ENCODE results near the gene PRPF39. TPM values are rescaled to one million over a fixed set of nuclear protein-coding genes. Genes with fewer than 3 reads are reported as not detected.

Gene PRPF39
- polyA plus RNA-seq, 3 donors = 3.3 to 26.1 (median 5.4) TPM

DNA sequence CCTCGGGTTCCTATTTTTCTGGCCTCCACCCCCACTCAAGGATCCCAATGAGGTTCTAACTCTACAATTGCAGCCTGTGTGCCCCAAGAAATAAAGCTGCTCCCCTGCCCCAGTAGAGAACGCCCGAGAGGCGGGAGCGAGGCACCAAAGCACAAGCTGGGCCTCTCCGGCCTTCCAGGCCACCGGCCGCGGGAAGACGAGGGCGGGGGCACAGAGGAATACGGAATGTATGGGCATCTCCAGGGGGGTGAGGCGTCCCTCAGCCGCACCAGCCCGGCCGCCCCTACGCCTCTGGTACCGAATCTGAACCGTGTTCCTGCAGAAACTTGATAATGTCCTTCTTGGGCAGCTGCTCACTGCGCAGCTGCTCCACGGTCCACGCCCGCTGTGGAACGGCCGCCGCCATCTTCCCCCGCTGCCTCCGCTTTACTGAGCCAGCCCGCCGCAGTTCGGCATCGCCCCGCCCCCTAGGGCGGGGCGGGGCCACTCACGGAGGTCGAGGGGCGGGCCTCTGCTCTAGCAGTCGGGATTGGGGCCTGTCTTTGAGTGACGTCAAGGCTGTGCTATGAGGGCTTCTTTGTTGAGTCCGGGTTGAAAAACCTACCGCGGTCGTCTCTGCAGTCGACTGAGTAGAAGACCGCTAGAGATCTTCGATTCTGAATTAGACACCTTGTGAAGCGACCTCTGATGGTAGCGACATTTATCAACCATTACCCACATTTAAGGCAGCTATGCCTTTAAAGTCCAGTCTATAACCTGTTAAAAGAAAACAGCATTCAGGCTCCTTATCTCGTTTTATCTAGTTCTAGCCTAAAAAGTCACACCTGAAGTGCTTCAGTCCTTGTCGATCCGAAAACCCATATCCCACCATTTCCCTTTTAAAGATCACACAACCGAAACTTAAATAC lies 50.4 kb downstream of the PRPF39 start, which contains the start of gene FKBP3:
Gene FKBP3, minus strand, starts transcription at position 431 of the 908 bp plus-strand sequence. Its CDS starts 25 bp downstream, at position 406.
- Histone ChIP-seq H3K4me3 (replicated peaks in 1 of 3; ENCODE audit: low read depth in 2 of 3, low read length in 3 of 3) (peak within 1 kb of the TSS; percentile 59 to 99 (median 91)), H3K4me2 (replicated peaks; ENCODE audit: extremely low read depth, low read length, poor library complexity, severe bottlenecking) (peak within 1 kb of the TSS; percentile 88), H3K79me2 (ENCODE audit: insufficient read depth, low read length) (peaks cover 68% of the 10 kb centered on the region), H3K9me3 (replicated peaks in 1 of 2; ENCODE audit: control insufficient read depth in 1 of 2, insufficient read depth in 1 of 2, low read length in 2 of 2) (no peaks in the 10 kb centered on the region), H4K20me1 (ENCODE audit: insufficient read depth, low read length) (no peaks in the 10 kb centered on the region), H3K4me1 (ENCODE audit: control insufficient read depth in 1 of 2, insufficient read depth in 2 of 2, low read length in 2 of 2) (peaks cover 19 to 28% of the 10 kb centered on the region in 2 donors), H3K27me3 (ENCODE audit: control insufficient read depth in 2 of 2, insufficient read depth in 2 of 2, low read length in 2 of 2) (no peaks in the 10 kb centered on the region), H2AFZ (ENCODE audit: insufficient read depth, low read depth, low read length, poor library complexity, severe bottlenecking) (peak within 1 kb of the TSS; percentile 99), H3K27ac (ENCODE audit: low read depth in 1 of 2, low read length in 2 of 2) (peak within 1 kb of the TSS; percentile 73 to 87), H3K36me3 (replicated peaks in 1 of 2; ENCODE audit: control insufficient read depth in 1 of 2, insufficient read depth in 2 of 2, low read length in 2 of 2) (peaks cover 2 to 6% of the 10 kb centered on the region in 2 donors), H3K9ac (ENCODE audit: insufficient read depth, low read length, poor library complexity, severe bottlenecking) (peak within 1 kb of the TSS; percentile 82)
- H3K4me1 Mint-ChIP-seq = peaks cover 30% of the 10 kb centered on the region
- intact Hi-C loops (cut with micrococcal nuclease) = loop anchor here (2.0 to 5.0 kb wide), 4 partner anchors 52 to 237 kb away; partner anchors contain the start of genes MIS18BP1 (in 2 of the 2), PRPF39 (in 1 of the 2) and TOGARAM1 (in 1 of the 2)
- peaks cover 0 to 3% of the 10 kb centered on the region in 2 donors for H3K36me3 Mint-ChIP-seq
- TF ChIP-seq, protein P1, sequence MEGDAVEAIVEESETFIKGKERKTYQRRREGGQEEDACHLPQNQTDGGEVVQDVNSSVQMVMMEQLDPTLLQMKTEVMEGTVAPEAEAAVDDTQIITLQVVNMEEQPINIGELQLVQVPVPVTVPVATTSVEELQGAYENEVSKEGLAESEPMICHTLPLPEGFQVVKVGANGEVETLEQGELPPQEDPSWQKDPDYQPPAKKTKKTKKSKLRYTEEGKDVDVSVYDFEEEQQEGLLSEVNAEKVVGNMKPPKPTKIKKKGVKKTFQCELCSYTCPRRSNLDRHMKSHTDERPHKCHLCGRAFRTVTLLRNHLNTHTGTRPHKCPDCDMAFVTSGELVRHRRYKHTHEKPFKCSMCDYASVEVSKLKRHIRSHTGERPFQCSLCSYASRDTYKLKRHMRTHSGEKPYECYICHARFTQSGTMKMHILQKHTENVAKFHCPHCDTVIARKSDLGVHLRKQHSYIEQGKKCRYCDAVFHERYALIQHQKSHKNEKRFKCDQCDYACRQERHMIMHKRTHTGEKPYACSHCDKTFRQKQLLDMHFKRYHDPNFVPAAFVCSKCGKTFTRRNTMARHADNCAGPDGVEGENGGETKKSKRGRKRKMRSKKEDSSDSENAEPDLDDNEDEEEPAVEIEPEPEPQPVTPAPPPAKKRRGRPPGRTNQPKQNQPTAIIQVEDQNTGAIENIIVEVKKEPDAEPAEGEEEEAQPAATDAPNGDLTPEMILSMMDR (IDR thresholded peaks at IDR 0.05) = no peak
- DNase-seq = peak; percentile 96 to 98 (median 97)
- peak within 1 kb of the TSS; percentile 98 to 99 for H3K4me3 Mint-ChIP-seq
- WGBS (ENCODE audit: insufficient coverage) = under 1% methylated on average over 52 of the region's 53 CpGs
- H3K27ac Mint-ChIP-seq = peak within 1 kb of the TSS; percentile 95 to 98 (median 97)
- H3K9me3 Mint-ChIP-seq = peaks cover 0 to 2% (median 0%) of the 10 kb centered on the region in 7 donors
- H3K27me3 Mint-ChIP-seq (ENCODE audit: low read depth in 3 of 3) = no peaks in the 10 kb centered on the region

DNA sequence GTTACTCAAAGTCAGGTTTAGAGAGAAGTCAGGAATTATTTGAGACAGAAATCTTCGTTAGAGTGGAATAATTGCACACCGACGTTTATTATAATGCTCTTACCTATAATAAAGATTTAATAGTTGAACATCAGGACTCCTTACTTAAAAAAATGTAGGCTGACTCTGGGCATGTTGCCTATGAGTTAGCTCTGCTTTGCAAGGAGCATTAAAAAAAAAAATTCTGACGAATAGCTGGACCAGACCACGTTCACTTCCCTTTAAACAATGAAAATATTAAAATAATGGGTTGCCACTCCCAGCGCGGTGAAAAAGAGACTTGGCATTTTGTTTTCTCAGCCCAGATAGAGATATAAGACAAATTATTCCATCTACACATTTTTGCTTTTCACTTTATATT lies 51.2 kb downstream of the PRPF39 start:
- intact Hi-C loops (cut with micrococcal nuclease) = loop anchor here (2.0 to 5.0 kb wide), 4 partner anchors 53 to 173 kb away; partner anchors contain the start of genes MIS18BP1 (in 2 of the 2), TOGARAM1 (in 2 of the 2), KLHL28 (in 1 of the 2) and PRPF39 (in 1 of the 2)
- no CpG with 5 or more reads among the region's 7 CpGs for WGBS (ENCODE audit: insufficient coverage)
- H3K79me2 ChIP-seq (ENCODE audit: insufficient read depth, low read length) = peaks cover 77% of the 10 kb centered on the region
- no peaks in the 10 kb centered on the region for H3K9me3 ChIP-seq (replicated peaks in 1 of 2; ENCODE audit: control insufficient read depth in 1 of 2, insufficient read depth in 1 of 2, low read length in 2 of 2)
- H3K27me3 Mint-ChIP-seq (ENCODE audit: low read depth in 3 of 3) = no peaks in the 10 kb centered on the region
- H3K4me3 Mint-ChIP-seq = peak overlapping the region; percentile 98 to 99
- peak overlapping the region; percentile 59 to 99 (median 91) for H3K4me3 ChIP-seq (replicated peaks in 1 of 3; ENCODE audit: low read depth in 2 of 3, low read length in 3 of 3)
- H3K9ac ChIP-seq (ENCODE audit: insufficient read depth, low read length, poor library complexity, severe bottlenecking) = peak overlapping the region; percentile 82
- no peaks in the 10 kb centered on the region for H3K36me3 ChIP-seq (replicated peaks in 1 of 2; ENCODE audit: control insufficient read depth in 1 of 2, insufficient read depth in 2 of 2, low read length in 2 of 2)
- H3K9me3 Mint-ChIP-seq = peaks cover 0 to 2% (median 0%) of the 10 kb centered on the region in 7 donors
- H3K27ac ChIP-seq (ENCODE audit: low read depth in 1 of 2, low read length in 2 of 2) = peak overlapping the region in 1 of 2 donors; percentile 87
- no peaks in the 10 kb centered on the region for H4K20me1 ChIP-seq (ENCODE audit: insufficient read depth, low read length)
- TF ChIP-seq, protein P1 (IDR thresholded peaks at IDR 0.05) = no peak
- peak overlapping the region; percentile 99 for H2AFZ ChIP-seq (ENCODE audit: insufficient read depth, low read depth, low read length, poor library complexity, severe bottlenecking)
- H3K27me3 ChIP-seq (ENCODE audit: control insufficient read depth in 2 of 2, insufficient read depth in 2 of 2, low read length in 2 of 2) = no peaks in the 10 kb centered on the region
- peak overlapping the region; percentile 88 for H3K4me2 ChIP-seq (replicated peaks; ENCODE audit: extremely low read depth, low read length, poor library complexity, severe bottlenecking)
- peak in 2 of 3 donors; percentile 3 to 13 for DNase-seq
- peaks cover 19 to 28% of the 10 kb centered on the region in 2 donors for H3K4me1 ChIP-seq (ENCODE audit: control insufficient read depth in 1 of 2, insufficient read depth in 2 of 2, low read length in 2 of 2)
- no peaks in the 10 kb centered on the region for H3K36me3 Mint-ChIP-seq
- H3K27ac Mint-ChIP-seq = peak overlapping the region; percentile 93 to 98 (median 97)
- H3K4me1 Mint-ChIP-seq = peaks cover 30% of the 10 kb centered on the region

Data from CD14-positive monocyte (primary cell).